ENCODE data around the gene RIOK2. TPM values are rescaled to one million over a fixed set of nuclear protein-coding genes. Genes with fewer than 3 reads are reported as not detected.
A peak's percentile ranks its signal among the peaks of the same experiment; 100 is the strongest.
"Not testable (repeated sequence)": the region's sequence is repeated elsewhere in the genome, so short reads cannot be mapped to it uniquely, and the experiment has no call there.

RIOK2 gene
- total RNA-seq, 1 donor from 2014 or later, result 21.1 TPM

DNA sequence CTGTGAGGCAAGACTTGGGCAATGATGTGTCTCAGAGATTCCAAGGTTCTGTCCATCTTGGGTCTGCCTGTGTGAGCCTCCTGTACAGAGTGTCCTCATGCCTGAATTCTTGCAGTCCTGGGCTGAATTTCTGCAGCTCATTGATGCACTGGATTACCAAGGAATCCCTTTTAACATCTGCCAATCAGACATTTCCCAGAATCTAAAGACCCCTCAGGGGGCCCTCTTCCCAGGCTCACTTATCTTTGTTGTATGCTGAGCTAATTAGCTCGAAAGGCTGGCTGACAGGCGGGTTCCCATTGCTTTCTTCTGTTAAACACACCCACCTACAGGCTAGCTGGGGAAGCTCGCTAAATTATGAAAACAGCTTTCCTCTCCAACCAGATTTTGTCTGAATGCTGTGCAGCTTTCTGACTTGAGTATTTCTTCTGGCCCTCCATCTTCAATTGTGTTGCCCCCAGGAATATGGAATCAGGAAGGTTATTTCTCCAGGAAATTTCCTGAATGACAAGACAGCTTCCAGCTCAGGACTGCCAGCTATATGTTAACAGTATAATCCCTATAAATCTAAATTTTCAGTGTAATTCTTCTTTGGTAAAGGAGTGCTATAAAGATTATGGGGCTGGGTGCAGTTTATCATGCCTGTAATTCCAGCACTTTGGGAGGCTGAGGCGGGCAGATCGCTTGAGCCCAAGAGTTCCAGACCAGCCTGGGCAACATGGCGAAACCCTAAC lies 40.4 kb downstream of the RIOK2 start, which contains the start of gene LIX1:
Gene LIX1 (minus strand): TSS at position 91 of the 734 bp plus-strand sequence. CDS start 35 bp downstream, at position 56.
- intact Hi-C loops (cut with micrococcal nuclease), result no loop called here
- Histone ChIP-seq H3K4me1 (peaks cover 5% of the 10 kb centered on the region), H3K9me3 (replicated peaks) (no peaks in the 10 kb centered on the region), H3K4me3 (no peak within 1 kb of the TSS), H3K36me3 (no peaks in the 10 kb centered on the region), H3K27me3 (ENCODE audit: low read depth) (no peaks in the 10 kb centered on the region), H3K27ac (replicated peaks) (no peak within 1 kb of the TSS)
- DNase-seq, result no peak
- TF ChIP-seq, protein P1, sequence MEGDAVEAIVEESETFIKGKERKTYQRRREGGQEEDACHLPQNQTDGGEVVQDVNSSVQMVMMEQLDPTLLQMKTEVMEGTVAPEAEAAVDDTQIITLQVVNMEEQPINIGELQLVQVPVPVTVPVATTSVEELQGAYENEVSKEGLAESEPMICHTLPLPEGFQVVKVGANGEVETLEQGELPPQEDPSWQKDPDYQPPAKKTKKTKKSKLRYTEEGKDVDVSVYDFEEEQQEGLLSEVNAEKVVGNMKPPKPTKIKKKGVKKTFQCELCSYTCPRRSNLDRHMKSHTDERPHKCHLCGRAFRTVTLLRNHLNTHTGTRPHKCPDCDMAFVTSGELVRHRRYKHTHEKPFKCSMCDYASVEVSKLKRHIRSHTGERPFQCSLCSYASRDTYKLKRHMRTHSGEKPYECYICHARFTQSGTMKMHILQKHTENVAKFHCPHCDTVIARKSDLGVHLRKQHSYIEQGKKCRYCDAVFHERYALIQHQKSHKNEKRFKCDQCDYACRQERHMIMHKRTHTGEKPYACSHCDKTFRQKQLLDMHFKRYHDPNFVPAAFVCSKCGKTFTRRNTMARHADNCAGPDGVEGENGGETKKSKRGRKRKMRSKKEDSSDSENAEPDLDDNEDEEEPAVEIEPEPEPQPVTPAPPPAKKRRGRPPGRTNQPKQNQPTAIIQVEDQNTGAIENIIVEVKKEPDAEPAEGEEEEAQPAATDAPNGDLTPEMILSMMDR (IDR thresholded peaks at IDR 0.05; ENCODE audit: borderline replicate concordance), result peak; percentile 70

GRCh38 chr5:97141539-97141938 lies 41.5 kb downstream of the RIOK2 start:
- Histone ChIP-seq H3K36me3 (no peaks in the 10 kb centered on the region), H3K9me3 (replicated peaks) (no peaks in the 10 kb centered on the region), H3K4me1 (peaks cover 5% of the 10 kb centered on the region), H3K27ac (replicated peaks) (no peak overlapping the region), H3K4me3 (no peak overlapping the region), H3K27me3 (ENCODE audit: low read depth) (no peaks in the 10 kb centered on the region)
- TF ChIP-seq, protein P1 (IDR thresholded peaks at IDR 0.05; ENCODE audit: borderline replicate concordance), result no peak
- no peak for DNase-seq
- intact Hi-C loops (cut with micrococcal nuclease), result no loop called here

- intact Hi-C loops (cut with micrococcal nuclease), result no loop called here
- TF ChIP-seq, protein P1 (IDR thresholded peaks at IDR 0.05; ENCODE audit: borderline replicate concordance), result no peak
- no peak overlapping the region for H3K4me3 ChIP-seq
- no peak overlapping the region for H3K27ac ChIP-seq (replicated peaks)
- no peaks in the 10 kb centered on the region for H3K9me3 ChIP-seq (replicated peaks)
- peaks cover 5% of the 10 kb centered on the region for H3K4me1 ChIP-seq
- DNase-seq, result no peak
- H3K27me3 ChIP-seq (ENCODE audit: low read depth), result no peaks in the 10 kb centered on the region
- H3K36me3 ChIP-seq, result no peaks in the 10 kb centered on the region
Observed at GRCh38 chr5:97141031-97141430, 42.0 kb downstream of the RIOK2 start.

GRCh38 chr5:97140250-97140649 lies 42.8 kb downstream of the RIOK2 start:
- H3K36me3 ChIP-seq; H3K4me3 ChIP-seq; H3K27ac ChIP-seq (replicated peaks); H3K4me1 ChIP-seq; intact Hi-C loops (cut with micrococcal nuclease); H3K27me3 ChIP-seq (ENCODE audit: low read depth); H3K9me3 ChIP-seq (replicated peaks); DNase-seq: not testable (repeated sequence)

- no peak for DNase-seq
- intact Hi-C loops (cut with micrococcal nuclease), result no loop called here
- H3K9me3 ChIP-seq (replicated peaks), result no peaks in the 10 kb centered on the region
- TF ChIP-seq, protein P1 (IDR thresholded peaks at IDR 0.05; ENCODE audit: borderline replicate concordance), result no peak
- H3K27ac ChIP-seq (replicated peaks), result no peak overlapping the region
- no peaks in the 10 kb centered on the region for H3K27me3 ChIP-seq (ENCODE audit: low read depth)
- H3K4me3 ChIP-seq, result no peak overlapping the region
- no peaks in the 10 kb centered on the region for H3K4me1 ChIP-seq
- no peaks in the 10 kb centered on the region for H3K36me3 ChIP-seq
Observed at GRCh38 chr5:97136475-97136874, 46.6 kb downstream of the RIOK2 start.

GRCh38 chr5:97135868-97136267 lies 47.2 kb downstream of the RIOK2 start:
- Histone ChIP-seq H3K36me3 (no peaks in the 10 kb centered on the region), H3K27ac (replicated peaks) (no peak overlapping the region), H3K9me3 (replicated peaks) (no peaks in the 10 kb centered on the region), H3K4me3 (no peak overlapping the region), H3K4me1 (no peaks in the 10 kb centered on the region), H3K27me3 (ENCODE audit: low read depth) (no peaks in the 10 kb centered on the region)
- intact Hi-C loops (cut with micrococcal nuclease), result no loop called here
- TF ChIP-seq, protein P1 (IDR thresholded peaks at IDR 0.05; ENCODE audit: borderline replicate concordance), result no peak
- no peak for DNase-seq

Data from left ventricle myocardium inferior (tissue), 1 donor.